GM12873 (cell line): Measurements from ENCODE around the gene CDC14B.

Experiments
- CTCF ChIP-seq: IDR thresholded peaks from 2 replicates; pipeline ENCODE4 v1.5.1; 2012; ENCODE audit warnings: low read depth, mild to moderate bottlenecking, moderate library complexity, low read length, control low read depth; ENCODE audit not compliant: insufficient read depth; ENCODE audit errors: missing control alignments

Gene CDC14B

GRCh38 chr9:96540106-96540505, 79.5 kb downstream of the CDC14B start:
- TF ChIP-seq CTCF = no peak

- TF ChIP-seq CTCF = no peak
Measured at GRCh38 chr9:96532173-96532572, 87.5 kb downstream of the CDC14B start.

- no peak for TF ChIP-seq CTCF
Measured at GRCh38 chr9:96524764-96525163, 94.9 kb downstream of the CDC14B start.

- TF ChIP-seq CTCF = no peak
Measured at GRCh38 chr9:96524045-96524444, 95.6 kb downstream of the CDC14B start.

- no peak for TF ChIP-seq CTCF
Measured at GRCh38 chr9:96523374-96523773, 96.3 kb downstream of the CDC14B start.

- TF ChIP-seq CTCF = no peak
Measured at GRCh38 chr9:96522366-96522765, 97.3 kb downstream of the CDC14B start.

- TF ChIP-seq CTCF = no peak
Measured at GRCh38 chr9:96519787-96520186, 99.9 kb downstream of the CDC14B start.
